ENCODE results near the gene GRIA3.

GRIA3 gene

DNA sequence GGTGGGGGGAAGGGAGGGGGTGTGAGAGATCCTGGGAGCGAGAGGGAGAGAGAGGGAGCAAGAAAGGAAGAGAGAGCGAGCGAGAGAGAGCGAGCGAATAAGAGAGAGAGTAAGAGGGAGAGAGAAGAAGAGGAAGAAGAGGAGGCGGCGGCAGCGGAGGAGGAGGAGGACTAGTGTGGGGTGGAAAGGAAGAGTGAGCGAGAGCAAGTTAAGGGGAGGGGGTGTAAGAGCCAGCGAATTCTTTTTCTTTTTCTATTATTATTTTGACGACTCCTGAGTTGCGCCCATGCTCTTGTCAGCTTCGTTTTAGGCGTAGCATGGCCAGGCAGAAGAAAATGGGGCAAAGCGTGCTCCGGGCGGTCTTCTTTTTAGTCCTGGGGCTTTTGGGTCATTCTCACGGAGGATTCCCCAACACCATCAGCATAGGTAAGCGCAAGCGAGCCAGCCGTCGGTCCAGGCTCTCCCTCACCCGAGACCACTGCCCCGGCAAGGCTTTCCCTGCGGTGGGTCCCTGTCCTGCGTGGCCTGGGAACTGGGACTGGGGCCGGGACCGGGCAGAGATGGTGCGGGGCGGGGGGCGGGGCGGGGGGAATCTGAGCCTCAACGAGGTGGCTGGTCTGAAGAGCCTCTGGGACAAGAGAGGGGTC is at the start of gene GRIA3:
Gene GRIA3 (plus strand): TSS at position 60 of the 647 bp plus-strand sequence. CDS start 258 bp downstream, at position 318.
- no peak for DNase-seq (ENCODE audit: low read depth)

DNA sequence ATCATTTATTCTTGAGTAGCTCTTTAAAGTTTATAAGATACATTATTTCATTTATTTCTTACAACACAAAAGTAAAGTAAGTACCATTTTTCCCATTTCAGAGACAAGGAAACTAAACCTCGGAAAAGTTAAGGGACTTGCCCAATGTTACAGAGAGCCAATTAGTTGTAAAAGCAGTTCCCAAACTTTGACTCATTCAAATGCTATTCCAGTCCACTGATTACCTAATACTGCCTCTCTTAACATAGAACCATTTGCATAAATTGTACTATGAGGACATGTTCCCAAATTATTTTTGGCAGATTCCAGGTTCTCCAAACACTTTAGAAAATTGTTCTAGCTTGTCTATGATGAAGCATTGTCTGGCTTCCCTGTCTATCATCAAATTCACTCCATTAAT is 45.6 kb upstream of the GRIA3 start:
- DNase-seq (ENCODE audit: low read depth), result no peak

DNA sequence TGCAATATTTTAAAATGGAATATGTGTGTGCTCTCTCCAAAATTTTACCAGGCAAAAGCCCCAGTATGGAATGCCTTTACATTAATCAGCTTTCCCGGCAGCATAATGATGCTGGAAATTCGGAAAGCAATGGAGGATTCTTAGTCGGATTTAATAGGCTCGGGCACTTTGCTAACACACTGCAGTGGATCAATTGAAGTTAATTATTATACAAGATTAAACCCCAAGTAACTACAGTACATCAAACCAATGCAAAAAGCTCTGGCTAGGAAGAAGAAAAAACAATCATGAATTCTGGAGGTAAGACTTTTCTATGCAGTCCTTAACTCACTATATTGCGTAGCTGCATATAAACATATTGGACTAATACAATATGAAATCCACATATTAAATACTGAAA is 43.6 kb upstream of the GRIA3 start:
- no peak for DNase-seq (ENCODE audit: low read depth)

DNA sequence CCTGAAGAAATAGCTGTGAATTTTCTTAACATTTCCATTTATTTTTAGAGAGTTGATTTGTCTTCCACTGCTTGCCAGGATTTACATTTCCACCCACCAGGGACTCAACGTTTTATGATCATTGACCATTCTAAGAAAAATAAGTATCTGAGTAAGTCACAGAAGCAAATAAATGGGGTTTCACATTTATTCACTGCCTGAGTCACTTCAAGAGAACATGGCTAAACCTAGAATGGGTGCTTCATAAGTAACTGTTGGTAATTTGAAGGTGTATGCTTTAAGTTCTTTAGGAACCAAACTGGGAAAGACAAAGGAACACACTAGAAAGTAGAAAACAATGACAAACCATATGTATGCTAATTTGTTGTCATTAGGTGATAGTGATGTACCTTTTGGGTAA is 43.2 kb upstream of the GRIA3 start:
- no peak for DNase-seq (ENCODE audit: low read depth)

DNA sequence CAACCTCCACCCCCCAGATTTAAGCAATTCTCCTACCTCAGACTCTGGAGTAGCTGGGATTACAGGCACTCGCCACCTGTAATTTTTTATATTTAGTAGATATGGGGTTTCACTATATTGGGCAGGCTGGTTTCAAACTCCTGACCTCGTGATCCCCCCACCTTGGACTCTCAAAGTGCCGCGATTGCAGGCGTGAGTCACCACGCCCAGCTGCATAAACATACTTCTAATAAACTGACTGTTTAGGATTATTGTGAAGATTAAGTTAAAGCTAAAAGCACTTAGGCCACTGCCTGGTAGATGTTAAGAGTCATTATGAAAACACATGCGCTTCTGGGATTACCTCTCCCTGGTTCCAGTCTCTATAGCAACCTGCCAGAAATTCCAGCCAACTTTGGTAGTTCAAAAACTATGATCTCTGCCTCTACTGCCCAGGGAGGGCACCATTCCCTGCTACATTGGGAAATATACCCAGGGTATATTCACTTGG is 30.2 kb upstream of the GRIA3 start:
- no peak for DNase-seq (ENCODE audit: low read depth)

DNA sequence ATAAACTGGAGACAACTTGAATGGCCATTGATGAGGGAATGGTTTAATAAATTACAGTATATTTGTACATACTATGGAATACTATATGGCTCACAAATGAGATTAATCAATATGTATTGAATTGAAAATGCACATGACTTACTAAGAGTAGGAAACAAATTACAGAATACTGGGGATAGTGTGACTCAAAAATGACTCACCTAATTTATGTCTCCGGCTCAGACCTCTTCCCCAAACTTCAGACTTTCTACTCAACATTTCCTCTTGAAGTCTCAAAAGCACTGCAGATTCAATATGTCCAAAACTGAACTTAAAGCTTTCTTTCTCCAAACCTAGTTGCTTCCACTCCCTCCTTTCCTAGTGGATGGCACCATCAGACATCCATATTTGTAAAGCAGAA is 28.8 kb upstream of the GRIA3 start:
- no peak for DNase-seq (ENCODE audit: low read depth)

DNA sequence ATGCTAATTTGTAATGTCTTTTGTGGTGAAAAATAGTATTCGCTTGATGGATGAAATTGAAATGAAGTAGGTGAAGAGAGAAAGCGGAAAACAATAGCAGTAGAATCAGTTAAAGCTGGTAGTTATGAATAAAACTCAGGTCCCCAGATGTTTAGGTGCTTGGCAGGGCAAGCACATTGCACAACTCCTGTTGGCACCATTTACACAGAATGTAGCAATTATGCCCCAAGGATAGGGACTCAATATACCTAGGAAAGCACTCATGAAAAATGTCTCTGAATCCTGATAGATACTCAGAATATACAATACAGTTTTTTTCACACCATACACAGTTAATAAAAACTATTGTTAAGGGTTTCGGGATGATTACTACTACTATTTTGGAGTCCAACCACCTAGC is 26.5 kb upstream of the GRIA3 start:
- DNase-seq (ENCODE audit: low read depth), result no peak

DNA sequence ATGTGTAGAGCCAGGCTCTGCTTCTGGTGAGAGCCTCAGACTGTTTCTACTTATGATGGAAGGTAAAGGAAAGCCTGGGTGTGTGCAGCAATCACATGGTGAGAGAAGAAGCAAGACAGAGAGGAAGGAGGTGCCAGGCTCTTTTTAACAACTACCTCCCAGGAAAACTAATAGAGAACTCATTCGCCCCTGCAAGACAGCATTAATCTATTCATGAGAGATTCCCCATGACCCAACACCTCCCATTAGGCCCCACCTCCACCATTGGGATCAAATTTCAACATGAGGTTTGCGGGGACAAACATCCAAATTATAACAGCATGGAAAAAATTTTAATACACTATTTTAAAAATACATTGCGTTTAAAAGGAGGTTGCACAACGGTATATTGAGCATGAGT is 24.7 kb upstream of the GRIA3 start:
- DNase-seq (ENCODE audit: low read depth), result no peak

DNA sequence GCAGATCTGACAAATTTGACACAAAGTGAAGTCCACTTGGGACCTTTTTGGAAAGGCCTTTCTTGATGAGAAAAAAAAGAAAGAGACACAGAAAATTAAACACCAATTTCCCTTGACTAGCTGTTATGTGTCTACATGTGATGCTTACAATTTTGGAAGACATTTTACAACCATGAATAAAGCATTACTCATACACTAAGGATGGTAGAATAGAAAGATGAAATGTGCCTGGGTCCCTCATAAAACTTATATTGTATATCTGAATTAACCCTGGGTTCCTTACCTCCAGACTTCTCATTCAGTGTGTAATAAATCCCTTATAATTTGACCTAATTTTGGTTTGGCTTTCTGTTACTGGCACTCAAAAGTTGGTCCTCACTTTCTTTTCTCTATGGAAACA is 16.5 kb upstream of the GRIA3 start:
- DNase-seq (ENCODE audit: low read depth), result no peak

DNA sequence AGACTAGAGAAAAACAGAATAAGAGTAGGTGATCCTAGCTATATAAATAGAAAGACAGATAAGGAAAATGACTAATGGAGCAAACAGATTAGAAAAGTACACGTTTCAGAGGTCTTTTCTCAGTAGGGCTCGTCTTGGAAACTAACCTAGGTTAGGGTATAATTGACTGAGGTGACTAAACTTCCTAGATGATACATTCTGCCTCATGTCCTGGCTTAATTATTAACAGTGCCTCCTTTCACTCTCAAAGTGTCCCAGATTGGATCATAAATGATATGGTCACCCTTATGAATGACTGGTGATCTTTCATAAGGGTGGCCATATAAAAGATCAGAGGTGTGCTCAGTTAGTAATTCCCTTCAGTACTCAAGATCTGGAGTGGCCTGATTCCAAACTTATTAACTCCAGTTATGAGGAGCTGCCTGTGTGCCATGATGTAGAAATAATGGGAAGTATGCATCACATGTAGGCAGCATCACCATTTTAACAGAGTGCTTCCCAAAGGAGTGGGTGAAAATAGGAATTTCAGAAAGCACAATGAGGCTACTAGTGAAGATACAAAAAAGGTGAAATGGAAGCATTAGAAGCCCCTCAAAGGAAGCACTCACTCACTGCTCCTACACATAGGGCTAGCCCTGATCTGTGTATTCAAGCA is 14.7 kb upstream of the GRIA3 start:
- DNase-seq (ENCODE audit: low read depth), result no peak

DNA sequence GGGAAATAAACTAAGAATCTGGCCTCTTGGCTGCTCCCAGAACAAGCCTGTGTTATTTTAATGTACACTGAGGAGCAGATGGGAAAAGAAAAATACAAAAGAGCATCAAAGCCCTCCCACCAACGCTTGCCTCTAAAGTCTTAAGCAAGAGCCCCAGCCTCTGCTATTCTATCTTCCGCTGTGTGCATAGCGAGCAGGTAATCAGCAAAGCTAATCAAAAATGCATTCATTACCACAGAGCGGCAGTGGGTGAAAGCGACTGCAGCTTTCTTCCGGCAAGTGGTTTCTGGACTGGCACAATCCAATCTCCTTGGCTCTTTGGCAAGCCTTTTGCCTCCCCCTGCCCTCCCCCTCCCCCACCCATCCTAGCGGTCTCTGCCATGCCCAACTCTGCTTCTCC is 13.5 kb upstream of the GRIA3 start:
- no peak for DNase-seq (ENCODE audit: low read depth)

DNA sequence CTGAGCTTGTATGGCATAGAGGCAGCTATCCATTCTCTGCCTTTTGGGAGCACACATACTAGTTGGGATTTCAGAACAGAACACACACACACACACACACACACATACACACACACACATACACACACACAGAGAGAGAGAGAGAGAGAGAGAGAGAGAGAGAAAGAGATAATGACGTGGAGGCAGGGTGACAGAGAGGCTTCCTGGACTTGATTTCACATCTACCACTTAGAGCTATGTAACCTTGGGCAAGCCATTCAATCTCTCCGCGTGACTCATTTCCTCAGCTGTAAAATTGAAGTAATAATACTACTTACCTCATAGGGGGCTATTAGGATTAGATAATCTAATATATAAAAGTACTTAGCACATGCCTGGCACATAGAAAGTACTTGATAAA is 12.3 kb upstream of the GRIA3 start:
- no peak for DNase-seq (ENCODE audit: low read depth)

DNA sequence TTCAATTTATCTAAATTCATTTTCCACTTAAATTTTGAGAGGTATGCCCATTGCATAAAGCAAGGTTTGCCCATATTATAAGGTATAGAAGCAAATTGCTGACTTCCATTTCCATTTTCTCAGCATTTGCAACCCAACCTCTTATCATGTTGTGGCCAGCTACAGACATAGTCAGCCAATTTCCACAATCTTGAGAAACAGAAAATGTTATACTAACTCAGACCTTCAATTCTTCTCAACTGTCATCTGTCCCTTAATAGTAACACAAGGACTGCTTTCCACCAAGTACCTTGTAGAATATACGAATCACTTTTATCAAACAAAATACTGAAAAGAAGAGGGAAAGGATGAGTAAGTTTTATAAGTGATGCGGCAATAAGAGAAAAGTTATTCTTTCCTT is 11.2 kb upstream of the GRIA3 start:
- no peak for DNase-seq (ENCODE audit: low read depth)

DNA sequence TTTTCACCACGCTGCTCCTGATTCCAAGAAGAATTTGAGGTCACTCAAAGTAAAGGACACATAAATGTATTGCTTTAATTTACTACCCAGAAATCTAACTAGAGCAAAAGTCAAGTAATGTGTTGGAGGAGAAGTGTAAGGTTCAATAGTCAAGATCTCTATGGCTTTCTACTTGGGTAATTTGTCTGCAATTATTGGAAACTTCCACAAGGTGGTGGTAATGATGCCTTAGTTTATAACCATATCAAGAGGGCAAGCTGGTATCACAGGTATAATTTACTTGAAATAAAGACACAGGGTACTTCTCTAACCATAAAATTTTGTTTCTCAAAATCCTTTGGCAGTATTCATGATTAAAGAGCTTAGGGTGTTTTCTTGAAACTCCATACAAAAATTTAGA is 10.2 kb upstream of the GRIA3 start:
- no peak for DNase-seq (ENCODE audit: low read depth)

DNA sequence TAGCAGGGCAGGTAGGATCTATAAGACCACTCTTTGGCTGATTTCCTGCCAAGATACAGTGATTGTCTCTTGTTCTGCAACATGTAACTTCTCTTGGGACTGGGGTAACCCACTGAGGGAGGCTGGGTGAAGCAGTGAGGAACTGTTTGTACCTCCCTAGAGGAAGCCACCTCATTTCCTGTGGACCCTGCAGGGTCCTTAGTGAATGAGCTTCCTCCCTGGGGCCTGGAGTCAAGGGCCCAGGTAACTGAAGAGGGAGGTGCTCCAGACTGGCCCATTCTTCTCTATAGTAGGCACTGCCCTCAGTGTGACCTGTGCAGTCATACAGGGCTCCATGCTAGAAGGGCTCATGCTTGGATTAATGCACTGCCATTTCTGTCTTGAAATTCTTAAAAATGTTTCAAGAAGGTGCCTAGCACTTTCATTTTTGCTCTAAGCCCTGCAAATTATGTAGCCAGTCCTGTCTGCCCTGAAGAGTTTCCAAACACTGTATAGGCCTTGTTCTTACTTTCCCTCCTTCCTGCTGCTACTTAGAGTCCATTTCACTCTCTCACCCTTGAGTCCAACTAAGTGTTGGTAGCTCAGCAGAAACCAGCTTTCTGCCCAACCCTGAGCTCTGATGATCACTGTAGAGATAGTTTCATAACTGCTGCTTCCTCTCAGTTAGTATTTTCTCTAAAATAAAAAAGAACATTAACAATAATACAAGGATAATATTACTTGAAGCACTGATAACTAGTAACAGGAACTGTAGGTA is 8.5 kb upstream of the GRIA3 start:
- no peak for DNase-seq (ENCODE audit: low read depth)

DNA sequence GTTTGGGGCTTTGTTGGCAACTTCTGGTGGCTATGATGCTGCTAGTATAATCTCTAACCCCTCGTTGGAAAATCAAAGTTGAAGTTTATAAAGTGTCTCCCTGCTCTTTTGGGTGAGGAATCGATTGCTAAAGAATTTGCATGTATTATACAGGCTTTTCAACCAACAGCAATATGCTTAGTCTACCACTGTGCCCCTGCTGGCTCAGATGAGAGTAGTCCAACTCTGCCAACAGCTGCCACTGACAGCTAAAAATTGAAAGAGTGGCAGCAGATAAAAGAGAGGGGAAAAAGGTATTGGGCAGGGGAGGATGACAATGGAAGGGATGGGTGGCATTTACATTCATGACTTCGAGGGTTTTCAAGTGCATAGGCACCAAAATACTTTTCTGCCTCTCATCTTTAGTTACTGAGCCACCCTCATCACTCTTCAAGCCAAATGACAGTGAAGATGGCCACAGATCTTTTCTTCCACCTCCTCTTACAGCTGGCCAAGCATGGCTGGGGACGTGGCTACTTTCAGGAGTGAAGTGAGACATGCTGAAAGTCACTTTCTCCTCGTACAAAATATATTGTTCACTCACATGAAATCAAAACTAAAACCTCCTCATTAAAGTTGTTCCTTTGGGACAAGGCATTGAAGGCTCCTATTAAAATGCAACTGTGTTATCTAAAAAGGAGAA is 2.7 kb upstream of the GRIA3 start:
- no peak for DNase-seq (ENCODE audit: low read depth)

DNA sequence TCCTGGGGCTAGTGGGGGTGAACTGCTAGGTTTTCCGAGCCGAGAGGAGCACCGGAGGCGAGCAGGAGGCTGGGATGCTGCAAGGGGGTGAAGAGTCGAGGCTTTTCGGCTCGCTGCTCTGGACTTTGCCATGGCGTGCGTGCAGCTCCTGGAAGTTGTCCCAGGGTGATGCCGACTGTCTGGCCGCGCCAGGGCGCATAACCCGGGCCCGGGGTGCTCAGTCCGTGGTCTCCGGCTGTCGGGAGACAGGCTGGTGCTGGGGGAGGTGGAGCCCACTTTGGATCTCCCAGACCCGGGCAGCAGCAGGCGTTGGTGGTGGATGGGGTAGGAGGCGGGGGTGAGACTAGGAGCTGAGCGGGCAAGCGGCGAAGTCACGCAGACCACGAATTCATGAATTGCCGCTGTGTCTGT is 793 bp downstream of the GRIA3 start:
- no peak for DNase-seq (ENCODE audit: low read depth)

DNA sequence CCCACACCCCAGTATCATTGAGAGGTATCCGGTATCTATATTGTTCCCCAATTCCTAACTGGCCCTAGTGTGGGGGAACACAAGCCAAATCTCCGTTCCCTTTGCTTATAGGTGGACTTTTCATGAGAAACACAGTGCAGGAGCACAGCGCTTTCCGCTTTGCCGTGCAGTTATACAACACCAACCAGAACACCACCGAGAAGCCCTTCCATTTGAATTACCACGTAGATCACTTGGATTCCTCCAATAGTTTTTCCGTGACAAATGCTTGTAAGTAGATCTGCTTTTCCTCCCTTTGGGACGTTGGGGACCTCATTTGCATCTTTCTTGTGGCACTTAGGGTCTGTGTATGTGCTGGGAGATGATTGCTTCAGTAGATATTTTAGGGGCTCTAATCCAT is 1.6 kb downstream of the GRIA3 start:
- DNase-seq (ENCODE audit: low read depth), result no peak

DNA sequence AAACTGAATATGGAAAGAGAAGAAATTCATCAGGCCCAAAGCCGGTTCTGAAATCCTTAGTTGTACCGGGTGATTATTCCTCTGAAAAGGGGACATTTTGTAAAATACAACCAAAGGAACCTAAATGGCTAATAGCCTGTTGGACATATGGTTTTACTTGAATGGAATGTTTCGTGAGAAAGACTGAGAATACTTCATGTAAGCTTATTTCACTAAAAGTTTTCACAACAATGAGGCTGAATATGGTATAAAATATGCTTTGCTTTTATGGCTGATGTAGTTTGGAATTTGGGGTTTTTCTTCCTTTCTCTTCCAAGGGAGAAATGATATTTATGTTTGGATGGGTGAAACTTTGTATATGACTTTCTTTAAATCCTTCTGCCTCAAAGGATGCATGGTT is 2.7 kb downstream of the GRIA3 start:
- DNase-seq (ENCODE audit: low read depth), result no peak

DNA sequence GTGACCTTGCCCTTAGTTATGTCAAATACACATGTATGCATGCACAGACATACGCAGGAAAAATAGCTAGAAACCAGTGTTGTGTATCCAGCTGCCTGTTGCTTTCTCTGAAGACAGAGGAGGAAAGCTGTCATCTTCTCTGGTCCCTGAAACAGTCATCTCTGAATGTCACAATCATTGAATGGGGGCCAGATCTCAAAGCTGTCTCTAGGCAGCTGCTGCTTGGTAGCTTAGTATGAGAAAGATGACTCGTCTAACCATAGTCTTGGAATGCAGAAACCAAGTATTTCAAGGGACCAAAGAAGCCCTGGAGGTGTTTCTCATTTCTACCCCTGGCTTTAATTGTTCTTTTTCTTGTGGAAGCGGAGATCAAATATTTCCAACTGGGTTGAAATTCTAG is 4.0 kb downstream of the GRIA3 start:
- DNase-seq (ENCODE audit: low read depth), result no peak

DNA sequence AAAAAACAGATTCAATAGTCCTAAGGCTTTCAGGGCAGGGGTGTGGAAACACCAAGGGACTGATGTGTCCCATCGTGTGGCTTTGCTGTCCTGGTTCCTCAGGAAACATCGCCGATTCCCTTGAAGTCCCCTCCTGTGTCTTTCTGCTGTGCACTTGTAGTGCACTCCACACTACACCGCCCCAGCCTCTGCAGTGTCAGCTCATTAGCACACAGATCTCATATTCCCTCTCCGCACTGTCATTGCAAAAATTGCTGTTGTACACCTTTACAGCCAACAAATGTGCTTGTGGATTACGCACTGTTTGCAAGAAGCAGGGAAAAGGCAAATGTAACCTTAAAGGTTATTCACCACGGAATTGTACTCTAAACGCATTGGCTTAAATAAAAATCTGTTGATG is 5.3 kb downstream of the GRIA3 start:
- no peak for DNase-seq (ENCODE audit: low read depth)

DNA sequence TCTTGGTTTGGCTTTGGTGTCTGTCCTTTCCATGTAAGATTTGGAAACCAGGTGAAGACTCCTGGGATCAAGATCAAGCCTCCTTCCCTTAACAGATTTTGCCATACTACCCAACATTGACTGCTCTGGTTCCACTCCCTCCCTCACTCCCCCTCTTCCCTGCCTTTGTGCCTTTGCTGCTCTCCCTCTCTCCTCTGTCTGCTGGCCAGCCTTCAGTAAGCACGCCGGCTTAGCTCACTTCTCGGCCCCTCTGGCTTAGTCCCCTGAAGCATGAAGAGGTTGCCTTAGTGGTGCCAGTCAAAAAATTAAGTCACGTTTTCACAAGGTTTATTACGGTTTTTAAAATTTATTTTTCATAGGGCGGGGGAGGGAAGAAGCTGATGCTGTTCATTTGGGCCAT is 6.0 kb downstream of the GRIA3 start:
- DNase-seq (ENCODE audit: low read depth), result no peak

DNA sequence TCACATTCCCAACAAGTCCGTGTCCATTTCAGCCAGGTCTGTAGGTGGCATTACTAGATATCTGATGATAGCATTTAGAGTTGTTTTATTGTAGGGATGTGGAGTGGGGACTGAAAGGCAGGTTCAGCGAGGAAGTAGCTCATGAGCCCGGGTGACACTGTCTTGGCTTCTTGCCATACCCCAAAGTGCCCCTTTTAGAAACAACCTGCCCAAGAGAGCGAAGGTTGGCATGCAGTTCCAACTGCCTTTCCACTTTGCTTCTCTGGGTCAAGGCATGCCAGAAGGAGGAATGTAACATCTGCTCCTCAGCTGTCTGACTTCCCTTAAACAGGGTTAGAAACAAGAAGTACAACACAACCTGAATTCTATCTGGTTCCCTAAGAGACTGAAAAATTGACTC is 9.0 kb downstream of the GRIA3 start:
- no peak for DNase-seq (ENCODE audit: low read depth)

Data from stimulated activated CD4-positive, alpha-beta T cell treated with anti-CD3 and anti-CD28 coated beads, Interleukin-2, amount 100 ng/mL, for 4 hours (primary cell).